ENCODE data around the gene CCDC8. TPM values are rescaled to one million over a fixed set of nuclear protein-coding genes. Genes with fewer than 3 reads are reported as not detected.
A peak's percentile ranks its signal among the peaks of the same experiment; 100 is the strongest.
"Not testable (repeated sequence)": the region's sequence is repeated elsewhere in the genome, so short reads cannot be mapped to it uniquely, and the experiment has no call there.

CCDC8 gene
- total and polyA plus RNA-seq, 2 donors (not counting 3 experiments of a cell fraction or from before 2014, with no cell fraction given): 0.18 to 0.75 TPM

DNA sequence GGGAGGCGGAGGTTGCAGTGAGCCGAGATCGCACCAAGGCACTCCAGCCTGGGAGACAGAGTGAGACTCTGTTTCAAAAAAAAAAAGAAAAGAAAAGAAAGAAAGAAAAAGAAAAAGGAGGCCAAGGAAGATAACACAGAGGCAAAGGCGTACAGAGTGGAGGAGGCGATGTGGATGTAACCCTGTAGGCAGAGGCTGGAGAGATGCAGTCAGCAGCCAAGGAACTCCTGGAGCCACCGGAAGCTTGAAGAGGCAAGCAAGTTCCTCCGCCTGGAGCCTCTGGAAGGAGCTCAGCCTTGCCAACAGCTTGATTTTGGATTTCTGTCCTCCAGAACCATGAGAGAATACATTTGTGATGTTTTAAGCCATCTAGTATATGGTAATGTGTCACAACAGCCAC lies 6.7 kb upstream of the CCDC8 start:
- POLR2A ChIA-PET: no interaction called here
- Histone ChIP-seq H3K9ac (replicated peaks; ENCODE audit: extremely low read depth, insufficient read depth, low read length) (no peak overlapping the region), H3K79me2 (ENCODE audit: control insufficient read depth, insufficient read depth, low read length) (no peaks in the 10 kb centered on the region), H2AFZ (ENCODE audit: low read depth, low read length) (no peak overlapping the region), H3K27ac (ENCODE audit: insufficient read depth, low read depth, low read length) (no peak overlapping the region), H3K9me3 (replicated peaks; ENCODE audit: control insufficient read depth, insufficient read depth, low read length) (no peaks in the 10 kb centered on the region), H3K4me2 (ENCODE audit: insufficient read depth, low read length) (no peak overlapping the region), H3K4me1 (ENCODE audit: control insufficient read depth, extremely low read depth, insufficient read depth, low read length) (no peaks in the 10 kb centered on the region), H3K27me3 (ENCODE audit: control insufficient read depth in 2 of 2, insufficient read depth in 2 of 2, low read length in 2 of 2) (peaks cover 0 to 10% of the 10 kb centered on the region in 2 experiments), H3K9me1 (replicated peaks; ENCODE audit: control insufficient read depth, extremely low read depth, insufficient read depth, low read length) (no peaks in the 10 kb centered on the region), H3K36me3 (ENCODE audit: control insufficient read depth in 2 of 2, extremely low read depth in 1 of 2, insufficient read depth in 2 of 2, low read length in 2 of 2) (no peaks in the 10 kb centered on the region), H3K4me3 (replicated peaks in 1 of 3; ENCODE audit: insufficient read depth in 1 of 3, low read depth in 1 of 3, low read length in 3 of 3) (no peak overlapping the region), H4K20me1 (replicated peaks; ENCODE audit: control insufficient read depth, extremely low read depth, insufficient read depth, low read length) (no peaks in the 10 kb centered on the region)
- TF ChIP-seq EZH2 (IDR thresholded peaks at IDR 0.05; ENCODE audit: borderline replicate concordance, low read depth, low read length, severe bottlenecking) (no peak), JUN (IDR thresholded peaks at IDR 0.05; ENCODE audit: borderline replicate concordance, insufficient read depth, insufficient read length, low read depth) (no peak), POLR2A (IDR thresholded peaks at IDR 0.05; ENCODE audit: low read depth, low read length) (no peak), GATA2 (IDR thresholded peaks at IDR 0.05; ENCODE audit: insufficient read depth, insufficient read length, low read depth, low read length) (no peak), FOS (IDR thresholded peaks at IDR 0.05; ENCODE audit: borderline replicate concordance, insufficient read depth, low read length) (no peak), POLR2AphosphoS5 (IDR thresholded peaks at IDR 0.05; ENCODE audit: insufficient read depth, low read depth, low read length) (no peak), MYC (IDR thresholded peaks at IDR 0.05; ENCODE audit: low read depth, low read length) (no peak)
- TF ChIP-seq, protein P1, sequence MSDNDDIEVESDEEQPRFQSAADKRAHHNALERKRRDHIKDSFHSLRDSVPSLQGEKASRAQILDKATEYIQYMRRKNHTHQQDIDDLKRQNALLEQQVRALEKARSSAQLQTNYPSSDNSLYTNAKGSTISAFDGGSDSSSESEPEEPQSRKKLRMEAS (IDR thresholded peaks at IDR 0.05; ENCODE audit: insufficient read depth, insufficient read length): no peak
- TF ChIP-seq, protein P2, sequence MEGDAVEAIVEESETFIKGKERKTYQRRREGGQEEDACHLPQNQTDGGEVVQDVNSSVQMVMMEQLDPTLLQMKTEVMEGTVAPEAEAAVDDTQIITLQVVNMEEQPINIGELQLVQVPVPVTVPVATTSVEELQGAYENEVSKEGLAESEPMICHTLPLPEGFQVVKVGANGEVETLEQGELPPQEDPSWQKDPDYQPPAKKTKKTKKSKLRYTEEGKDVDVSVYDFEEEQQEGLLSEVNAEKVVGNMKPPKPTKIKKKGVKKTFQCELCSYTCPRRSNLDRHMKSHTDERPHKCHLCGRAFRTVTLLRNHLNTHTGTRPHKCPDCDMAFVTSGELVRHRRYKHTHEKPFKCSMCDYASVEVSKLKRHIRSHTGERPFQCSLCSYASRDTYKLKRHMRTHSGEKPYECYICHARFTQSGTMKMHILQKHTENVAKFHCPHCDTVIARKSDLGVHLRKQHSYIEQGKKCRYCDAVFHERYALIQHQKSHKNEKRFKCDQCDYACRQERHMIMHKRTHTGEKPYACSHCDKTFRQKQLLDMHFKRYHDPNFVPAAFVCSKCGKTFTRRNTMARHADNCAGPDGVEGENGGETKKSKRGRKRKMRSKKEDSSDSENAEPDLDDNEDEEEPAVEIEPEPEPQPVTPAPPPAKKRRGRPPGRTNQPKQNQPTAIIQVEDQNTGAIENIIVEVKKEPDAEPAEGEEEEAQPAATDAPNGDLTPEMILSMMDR (IDR thresholded peaks at IDR 0.05; ENCODE audit: extremely low read depth in 1 of 2, insufficient read depth in 1 of 2, low read depth in 1 of 2, low read length in 2 of 2): no peak
- FAIRE-seq: no peak
- dilution Hi-C loops (cut with MboI; ENCODE audit: extremely low pct_ligation_motif_present, low sequenced_read_pairs) (no loop called here), intact Hi-C loops (cut with micrococcal nuclease) (no loop called here)
- DNase-seq (ENCODE audit: low read depth, low spot score): no peak
- CTCF ChIA-PET: no interaction called here
- BruUV-seq (replicated peaks): no TSS peak

DNA sequence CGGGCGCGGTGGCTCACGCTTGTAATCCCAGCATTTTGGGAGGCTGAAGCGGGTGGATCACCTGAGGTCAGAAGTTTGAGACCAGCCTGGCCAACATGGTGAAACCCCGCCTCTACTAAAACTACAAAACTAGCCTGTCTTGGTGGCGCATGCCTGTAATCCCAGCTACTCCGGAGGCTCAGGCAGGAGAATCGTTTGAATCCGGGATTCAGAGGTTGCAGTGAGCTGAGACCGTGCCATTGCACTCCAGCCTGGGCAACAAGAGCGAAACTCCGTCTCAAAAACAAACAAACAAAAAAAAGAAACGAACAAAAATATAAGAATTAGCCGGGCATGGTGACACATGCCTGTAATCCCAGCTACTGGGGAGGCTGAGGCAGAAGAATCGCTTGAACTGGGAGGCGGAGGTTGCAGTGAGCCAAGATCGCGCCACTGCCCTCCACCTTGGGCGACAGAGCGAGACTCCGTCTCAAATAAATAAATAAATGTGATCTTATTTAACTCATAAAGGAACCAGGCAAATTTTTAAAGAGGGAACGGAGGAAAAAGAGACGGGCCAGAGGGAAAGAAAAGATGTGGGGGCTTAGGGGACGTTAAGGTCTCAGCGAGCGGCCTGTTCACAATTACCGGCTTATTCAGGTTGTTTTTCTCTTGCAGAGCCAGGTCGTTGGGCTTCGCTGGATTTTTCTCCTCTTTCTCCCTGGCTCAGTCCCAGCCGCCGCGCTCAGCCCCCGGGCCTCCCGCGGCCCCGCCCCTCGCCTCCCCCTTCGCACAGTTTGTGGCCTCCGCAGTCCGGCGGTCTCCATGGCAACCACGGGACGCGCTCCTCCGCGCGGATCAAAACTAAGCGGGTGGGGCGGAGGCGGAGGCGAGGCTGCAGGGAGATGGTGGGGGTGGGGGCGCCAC lies 2.7 kb upstream of the CCDC8 start:
- H3K36me3 ChIP-seq (ENCODE audit: control insufficient read depth in 2 of 2, extremely low read depth in 1 of 2, insufficient read depth in 2 of 2, low read length in 2 of 2); intact Hi-C loops (cut with micrococcal nuclease); BruUV-seq (replicated peaks); H3K4me1 ChIP-seq (ENCODE audit: control insufficient read depth, extremely low read depth, insufficient read depth, low read length); dilution Hi-C loops (cut with MboI; ENCODE audit: extremely low pct_ligation_motif_present, low sequenced_read_pairs); POLR2A ChIA-PET; H3K79me2 ChIP-seq (ENCODE audit: control insufficient read depth, insufficient read depth, low read length); H3K9me1 ChIP-seq (replicated peaks; ENCODE audit: control insufficient read depth, extremely low read depth, insufficient read depth, low read length); H4K20me1 ChIP-seq (replicated peaks; ENCODE audit: control insufficient read depth, extremely low read depth, insufficient read depth, low read length); H3K27ac ChIP-seq (ENCODE audit: insufficient read depth, low read depth, low read length); H3K9me3 ChIP-seq (replicated peaks; ENCODE audit: control insufficient read depth, insufficient read depth, low read length); H3K9ac ChIP-seq (replicated peaks; ENCODE audit: extremely low read depth, insufficient read depth, low read length): not testable (repeated sequence)
- CTCF ChIA-PET: interaction anchor here (1.2 to 1.9 kb wide), 5 partner anchors 9 to 71 kb away, joined by 3 to 8 read pairs (median 6); no protein-coding TSS in a partner anchor
- Histone ChIP-seq H2AFZ (ENCODE audit: low read depth, low read length) (peak overlapping the region; percentile 9), H3K27me3 (ENCODE audit: control insufficient read depth in 2 of 2, insufficient read depth in 2 of 2, low read length in 2 of 2) (peaks cover 20 to 29% of the 10 kb centered on the region in 2 experiments), H3K4me2 (ENCODE audit: insufficient read depth, low read length) (peak overlapping the region; percentile 48), H3K4me3 (replicated peaks in 1 of 3; ENCODE audit: insufficient read depth in 1 of 3, low read depth in 1 of 3, low read length in 3 of 3) (peak overlapping the region in 2 of 3 experiments; percentile 4 to 10)
- DNase-seq (ENCODE audit: low read depth, low spot score): peak; percentile 62
- FAIRE-seq: peak; percentile 56
